Left colon (tissue), 2 donors: ENCODE results near the gene SKAP2. TPM values are rescaled to one million over a fixed set of nuclear protein-coding genes. Genes with fewer than 3 reads are reported as not detected.

Source experiments
- ATAC-seq: fragments of 200-7000 bp; cut with Tn5 transposase; one replicate; pipeline ENCODE4 v1.9.1; 2020; ENCODE audit warnings: mild to moderate bottlenecking, moderate library complexity
- DNase-seq, 2 donors: peaks; one replicate each; pipeline ENCODE4 v3.0.0-alpha.2; 2020
- intact Hi-C, 2 donors: fragments of 100-400 bp; cut with DNase I in 1 of 2; cut with micrococcal nuclease in 1 of 2; formaldehyde crosslinking; loops; one replicate each; pipeline versions ENCODE4 v1.11.2 to v1.14.0; 2022; cut with DNase I, micrococcal nuclease
- total RNA-seq, 2 donors: library from RNA; stranded (reverse); fragmentation: NEBNext Ultra II Directional; extraction: Animal tissue kit (Norgen Biotek cat#: 25700); gene quantifications; one replicate each; pipeline ENCODE4 v1.2.1, GENCODE V29; 2021
- donor health status: DM: no; HTN: no; CAD: no.
- donor health status: DM: yes; HTN: yes; CAD: no.

The SKAP2 gene
- total RNA-seq, 2 donors from 2014 or later, result 39.3 to 46.6 TPM

DNA sequence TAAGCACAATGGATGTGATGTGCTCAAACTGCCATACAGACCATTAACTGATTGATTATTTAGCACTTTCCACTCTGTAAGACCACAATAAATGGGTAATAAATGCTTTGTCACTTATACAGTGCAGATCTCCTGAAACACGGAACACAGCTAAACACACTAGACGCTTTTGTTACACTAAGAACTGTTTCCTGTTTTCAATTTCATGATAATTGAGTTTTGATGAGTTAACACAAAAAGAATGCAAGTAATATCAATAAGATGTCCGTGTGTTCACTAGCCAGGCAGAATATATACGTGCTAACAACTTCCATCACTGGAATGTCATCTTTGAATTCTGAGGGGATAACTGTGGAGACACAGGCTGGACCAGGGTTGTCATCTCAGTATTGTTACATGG is 178.8 kb downstream of the SKAP2 start:
- intact Hi-C loops, result no loop called here
- DNase-seq (no peak), ATAC-seq (no peak)

GRCh38 chr7:26684447-26684846 is 179.9 kb downstream of the SKAP2 start:
- no peak for ATAC-seq
- DNase-seq, result no peak
- intact Hi-C loops, result no loop called here

DNA sequence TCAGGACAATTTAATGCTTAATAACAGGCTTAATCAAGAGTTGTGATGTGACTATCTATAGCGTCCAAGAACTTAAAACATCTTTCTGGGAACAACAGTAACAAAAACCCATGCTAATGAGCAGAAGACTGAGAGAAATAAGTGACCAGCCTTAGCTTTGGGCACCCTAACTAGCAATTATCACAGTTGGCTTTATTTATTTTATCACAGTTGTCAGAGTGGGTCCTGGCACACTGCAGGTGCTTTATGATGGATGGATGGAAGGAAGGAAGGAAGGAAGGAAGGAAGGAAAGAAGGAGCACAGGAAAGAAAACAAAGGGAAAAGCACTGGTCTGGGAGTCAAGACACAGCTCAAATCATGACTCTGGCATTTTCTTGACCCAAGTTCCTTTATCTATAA is 181.1 kb downstream of the SKAP2 start:
- DNase-seq (no peak), ATAC-seq (no peak)
- intact Hi-C loops, result no loop called here

GRCh38 chr7:26681819-26682418 is 182.5 kb downstream of the SKAP2 start:
- no peak for DNase-seq
- intact Hi-C loops, result no loop called here
- peak; percentile 66 for ATAC-seq

DNA sequence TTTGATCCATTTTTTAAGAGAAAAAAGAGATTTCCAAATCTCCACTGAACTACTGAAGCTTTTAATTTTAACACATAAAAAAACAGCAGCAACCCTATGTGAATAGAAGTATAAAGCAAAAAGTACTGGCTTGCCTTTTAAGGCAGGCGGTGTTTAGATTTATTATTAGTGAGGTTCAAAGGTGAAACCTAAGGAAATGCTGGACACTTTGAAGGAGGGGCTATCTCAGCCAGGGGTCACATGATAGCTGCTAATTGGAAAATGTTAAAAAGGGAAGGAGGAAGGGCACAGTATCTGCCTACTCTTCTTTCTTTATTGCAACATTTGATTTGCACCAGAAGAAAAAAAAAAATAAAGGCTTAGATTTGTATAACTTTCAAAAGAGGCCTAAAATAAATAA is 183.8 kb downstream of the SKAP2 start:
- ATAC-seq (peak; percentile 47), DNase-seq (no peak)
- intact Hi-C loops, result no loop called here

DNA sequence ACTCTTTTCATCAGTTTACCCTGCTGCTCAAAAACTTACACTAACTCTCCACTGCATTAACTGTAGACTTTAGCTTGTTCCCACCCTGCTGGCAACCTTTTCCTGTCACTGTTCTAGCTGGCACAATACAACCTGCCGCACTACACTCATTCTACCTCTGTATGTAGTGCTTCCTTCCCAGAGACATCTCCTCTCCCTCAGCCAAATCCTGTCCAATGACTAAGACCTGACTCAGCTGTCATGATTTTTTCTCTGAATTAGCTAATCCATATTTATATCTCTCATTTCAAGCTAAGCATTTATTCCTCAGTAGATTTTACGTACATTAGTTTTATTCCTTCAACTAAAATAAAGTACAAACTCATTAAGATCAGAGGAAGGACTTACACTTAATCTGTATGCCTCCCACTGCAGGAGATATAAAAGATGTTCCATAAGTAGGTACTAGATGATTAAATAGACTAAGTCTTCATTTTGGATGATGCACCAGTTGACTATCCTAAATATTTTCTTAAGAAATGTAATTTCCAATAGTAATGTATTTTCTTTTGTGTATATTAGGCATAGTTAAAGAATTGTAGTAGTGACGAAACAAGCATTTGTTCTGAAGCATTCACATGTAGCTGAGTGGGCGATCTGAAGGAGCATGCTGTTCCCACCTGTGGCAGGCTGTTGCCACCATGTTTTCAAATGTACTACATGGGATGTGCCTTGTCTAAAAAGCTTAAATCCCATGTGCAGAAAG is 189.1 kb downstream of the SKAP2 start:
- DNase-seq, result no peak
- intact Hi-C loops, result no loop called here
- ATAC-seq, result no peak

DNA sequence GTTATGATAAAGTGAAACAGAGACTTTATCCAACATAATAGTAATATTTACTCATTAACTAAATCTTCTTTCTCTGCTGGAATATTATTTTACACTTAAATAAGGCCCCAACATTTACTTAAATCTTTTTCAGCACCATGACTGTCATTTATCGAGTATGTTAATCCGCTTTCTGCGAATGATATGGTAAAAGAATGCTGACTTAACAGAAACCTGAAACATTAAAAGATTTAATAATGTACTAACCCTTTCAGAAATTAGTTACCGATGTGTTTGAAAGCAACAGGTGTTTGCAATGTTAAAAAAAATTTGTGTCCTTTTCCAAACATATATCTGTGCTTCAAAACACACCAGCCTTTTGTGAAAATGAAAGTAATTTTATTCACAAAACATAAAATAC is 190.5 kb downstream of the SKAP2 start:
- intact Hi-C loops, result no loop called here
- DNase-seq (no peak), ATAC-seq (no peak)

- no peak for ATAC-seq
- intact Hi-C loops, result no loop called here
- DNase-seq, result no peak
Observed at GRCh38 chr7:26673271-26673670, 191.1 kb downstream of the SKAP2 start.

DNA sequence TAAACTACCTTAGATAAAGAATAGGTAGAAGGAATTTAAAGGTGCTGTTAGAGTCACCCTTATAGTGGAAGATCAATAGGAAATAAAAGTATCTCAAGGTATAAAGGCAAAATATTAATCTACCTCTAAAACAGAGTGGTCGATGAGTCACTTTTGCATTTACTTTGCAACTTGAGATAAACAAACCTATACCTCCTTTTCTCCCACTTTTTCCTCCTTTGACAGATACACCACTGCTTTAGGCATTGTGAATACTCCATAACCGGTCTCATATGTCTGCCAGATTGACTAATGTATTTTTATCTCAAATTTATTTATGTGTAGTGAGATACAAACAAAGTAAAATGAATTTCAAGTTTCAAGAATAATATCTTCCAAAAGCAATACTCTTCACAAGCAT is 193.5 kb downstream of the SKAP2 start:
- DNase-seq (no peak), ATAC-seq (no peak)
- intact Hi-C loops, result no loop called here

- DNase-seq, result no peak
- no peak for ATAC-seq
- intact Hi-C loops, result no loop called here
Observed at GRCh38 chr7:26670290-26670689, 194.1 kb downstream of the SKAP2 start.

DNA sequence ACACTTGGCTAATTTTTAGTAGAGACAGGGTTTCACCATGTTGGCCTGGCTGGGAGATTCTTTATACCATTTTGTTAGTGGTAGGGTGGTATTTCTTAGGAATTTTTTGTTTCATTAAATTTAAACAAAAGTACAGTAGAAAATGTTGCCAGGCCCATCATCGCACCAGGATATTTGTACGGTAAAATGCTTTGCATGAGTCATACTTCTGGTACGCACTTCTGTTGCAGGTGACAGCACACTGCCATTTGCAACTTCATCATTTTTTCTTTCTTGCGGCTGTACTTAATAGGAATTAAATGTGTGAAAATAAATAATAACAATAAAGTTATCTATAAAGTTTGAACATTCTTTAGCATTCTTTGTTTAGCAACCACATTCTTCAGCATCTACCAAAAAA is 195.6 kb downstream of the SKAP2 start:
- DNase-seq (no peak), ATAC-seq (no peak)
- intact Hi-C loops, result loop anchor here (5.0 to 10.0 kb wide), 3 partner anchors 294 to 774 kb away; no protein-coding TSS in a partner anchor

GRCh38 chr7:26667514-26668133 is 196.8 kb downstream of the SKAP2 start:
- peak; percentile 97 for ATAC-seq
- DNase-seq, result peak; percentile 47 to 75
- intact Hi-C loops, result loop anchor here (5.0 to 10.0 kb wide), 3 partner anchors 293 to 773 kb away; no protein-coding TSS in a partner anchor

DNA sequence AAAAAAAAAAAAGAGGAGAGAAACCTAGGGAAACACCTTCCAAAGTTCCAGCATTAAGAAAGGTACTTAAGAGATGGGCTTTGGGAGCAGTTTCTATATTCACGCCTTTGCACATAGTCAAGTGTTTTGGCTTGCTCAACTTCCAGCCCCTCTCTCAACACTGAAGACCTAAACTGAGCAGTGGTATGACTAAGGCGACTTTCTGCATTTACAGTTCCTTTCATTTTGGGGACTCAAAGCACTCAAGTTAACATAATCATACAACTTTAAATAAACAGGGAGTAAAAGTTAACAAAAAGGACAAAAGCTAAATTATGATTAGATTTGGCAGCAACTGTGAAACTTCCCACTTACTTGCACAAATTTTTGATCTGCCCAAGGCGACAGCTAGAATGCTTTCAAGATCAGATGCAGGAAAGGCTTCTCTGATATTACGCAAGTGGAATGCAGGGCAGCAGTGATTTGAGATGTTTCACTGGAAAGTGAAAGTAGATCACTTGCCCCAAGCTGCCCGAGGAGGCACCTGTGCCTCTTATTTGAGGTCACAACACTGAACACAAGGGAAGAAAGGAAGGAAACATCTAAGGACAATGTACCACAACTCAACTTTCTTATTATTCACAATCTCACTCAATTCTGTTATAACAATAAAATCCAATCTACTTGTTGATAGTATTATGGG is 199.5 kb downstream of the SKAP2 start:
- DNase-seq (peak; percentile 25 to 35), ATAC-seq (peak; percentile 72)
- intact Hi-C loops, result loop anchor here (5.0 to 10.0 kb wide), 3 partner anchors 290 to 770 kb away; no protein-coding TSS in a partner anchor

- no peak for ATAC-seq
- intact Hi-C loops, result loop anchor here (10.0 kb wide), 2 partner anchors 289 to 769 kb away; no protein-coding TSS in a partner anchor
Observed at GRCh38 chr7:26664274-26664673, 200.1 kb downstream of the SKAP2 start.

DNA sequence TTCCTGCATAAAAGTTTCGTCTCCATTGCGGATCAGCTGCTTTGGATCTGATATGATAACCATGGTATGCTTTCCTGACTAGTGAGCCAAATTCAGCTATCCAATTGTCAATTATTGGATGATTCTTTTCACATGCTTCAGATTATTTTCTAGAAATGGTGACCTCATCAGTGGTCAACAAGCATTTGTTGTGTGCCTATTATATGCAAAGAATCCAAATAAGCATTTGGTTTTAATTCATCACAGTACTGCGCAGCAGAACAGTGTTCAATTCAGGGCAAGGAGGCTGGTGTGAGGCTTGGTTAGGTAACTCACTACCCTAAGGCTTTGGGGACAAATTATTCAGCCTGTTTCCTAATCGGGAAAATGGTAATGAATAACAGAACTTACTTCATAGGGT is 200.5 kb downstream of the SKAP2 start:
- intact Hi-C loops, result loop anchor here (10.0 kb wide), 2 partner anchors 289 to 769 kb away; no protein-coding TSS in a partner anchor
- ATAC-seq (no peak), DNase-seq (no peak)

More at GRCh38 chr7:26664274-26664673, 200.1 kb downstream of the SKAP2 start:
- no peak for DNase-seq

- intact Hi-C loops, result loop anchor here (10.0 kb wide), 2 partner anchors 288 to 768 kb away; no protein-coding TSS in a partner anchor
- DNase-seq, result no peak
- ATAC-seq, result no peak
Observed at GRCh38 chr7:26662646-26663045, 201.7 kb downstream of the SKAP2 start.

GRCh38 chr7:26659121-26659520 is 205.3 kb downstream of the SKAP2 start:
- DNase-seq, result no peak
- intact Hi-C loops, result no loop called here
- no peak for ATAC-seq

GRCh38 chr7:26658389-26659084 is 205.9 kb downstream of the SKAP2 start:
- intact Hi-C loops, result no loop called here
- ATAC-seq (no peak), DNase-seq (no peak)
